Transverse colon (tissue), 4 donors: ENCODE data around the gene SDK2. TPM values are rescaled to one million over a fixed set of nuclear protein-coding genes. Genes with fewer than 3 reads are reported as not detected.

Experiments
- DNase-seq: peaks from one replicate; pipeline ENCODE4 v3.0.0-alpha.2; 2019
- H3K27ac ChIP-seq, 4 donors: fragments of 200-600 bp; sonication (generic); 2 replicates each; pipeline ENCODE4 v1.5.1; 2016 to 2018; ENCODE audit warnings: inconsistent platforms in 4 of 4
- H3K27me3 ChIP-seq: fragments of 200-600 bp; sonication (generic); 2 replicates; pipeline ENCODE4 v1.5.1; 2017; ENCODE audit warnings: inconsistent platforms
- H3K36me3 ChIP-seq, 4 donors: fragments of 200-600 bp; sonication (generic); 2 replicates each; pipeline ENCODE4 v1.5.1; 2017 to 2019; ENCODE audit warnings: inconsistent platforms in 4 of 4
- H3K4me1 ChIP-seq, 4 donors: fragments of 200-600 bp; sonication (generic); 2 replicates each; pipeline ENCODE4 v1.5.1; 2017 to 2020; ENCODE audit warnings: inconsistent platforms in 4 of 4
- H3K4me3 ChIP-seq, 4 donors: fragments of 200-600 bp; sonication (generic); 1 replicate in 1 of 4; 2 replicates in 3 of 4; pipeline versions ENCODE4 v1.5.1 to v1.6.1; 2017 to 2019; ENCODE audit warnings: inconsistent platforms in 4 of 4
- H3K9me3 ChIP-seq, 2 donors: fragments of 200-600 bp; sonication (generic); 2 replicates each; pipeline ENCODE4 v1.5.1; 2017 to 2019; ENCODE audit warnings: inconsistent platforms in 2 of 2
- CTCF ChIP-seq, 5 experiments: fragments of 200-600 bp in 3 of 5; fragments of 450-650 bp in 2 of 5; sonication (generic) in 3 of 5; IDR thresholded peaks; 1 replicate in 2 of 5; 2 replicates in 3 of 5; pipeline ENCODE4 v1.5.1; 2016 to 2017; ENCODE audit warnings: antibody characterized with exemption in 5 of 5, inconsistent platforms in 3 of 5, mild to moderate bottlenecking in 2 of 5, moderate library complexity in 1 of 5
- EP300 ChIP-seq: sonication (generic); formaldehyde crosslinking; IDR thresholded peaks from one replicate; pipeline ENCODE4 v1.6.1; 2017; ENCODE audit warnings: antibody characterized with exemption, low read depth
- POLR2A ChIP-seq: fragments of 450-650 bp; IDR thresholded peaks from one replicate; pipeline ENCODE4 v1.6.1; 2016; ENCODE audit warnings: antibody characterized with exemption, mild to moderate bottlenecking, moderate library complexity
- POLR2AphosphoS5 ChIP-seq, 3 donors: sonication (generic); formaldehyde crosslinking; IDR thresholded peaks; one replicate each; pipeline ENCODE4 v1.6.1; 2016; ENCODE audit warnings: antibody characterized with exemption in 3 of 3
- WGBS, 2 donors: methylation state at CpG; one replicate each; pipeline ENCODE4 v1.1.5; 2018; ENCODE audit warnings: low coverage in 1 of 2; 5-methylcytosine and 5-hydroxymethylcytosine counted together
- in situ Hi-C, 4 donors: fragments of 200-750 bp; cut with MboI; loops; one replicate each; pipeline versions ENCODE4 v1.15.0 to v1.15.1; 2017; ENCODE audit warnings: low sequenced_read_pairs in 3 of 4, low pct_ligation_motif_present in 1 of 4, low pct_unique_long_range_greater_than_20kb in 1 of 4
- intact Hi-C: fragments of 100-400 bp; cut with DNase I; formaldehyde crosslinking; loops from one replicate; pipeline ENCODE4 v1.15.1; 2023; ENCODE audit warnings: low total_unique reads
- total RNA-seq, 4 donors: library from RNA; depleted of rRNA; stranded (reverse); fragments of >200 nt; gene quantifications; one replicate each; pipeline ENCODE4 v1.1.0, GENCODE V29; 2016

The SDK2 gene
- total RNA-seq, 4 donors from 2014 or later = 2.6 to 9.8 (median 3.4) TPM

- no peak overlapping the region for H3K4me3 ChIP-seq
- in situ Hi-C loops (no loop called here), intact Hi-C loops (no loop called here)
- no peak for DNase-seq
- TF ChIP-seq POLR2A (no peak), EP300 (no peak), POLR2AphosphoS5 (IDR thresholded peaks at IDR 0.05) (no peak), CTCF (IDR thresholded peaks at IDR 0.05) (no peak)
- H3K4me1 ChIP-seq = no peaks in the 10 kb centered on the region
- WGBS, 2 donors = 83% methylated on average over 16 of the region's 16 CpGs; no CpG with 5 or more reads in 1 of the 2 donors
- no peak overlapping the region for H3K27ac ChIP-seq
- no peaks in the 10 kb centered on the region for H3K36me3 ChIP-seq
- no peaks in the 10 kb centered on the region for H3K27me3 ChIP-seq
- no peaks in the 10 kb centered on the region for H3K9me3 ChIP-seq
Measured at GRCh38 chr17:73600103-73600871, 44.0 kb downstream of the SDK2 start.

GRCh38 chr17:73599599-73599998 is 44.6 kb downstream of the SDK2 start:
- Histone ChIP-seq H3K4me1 (no peaks in the 10 kb centered on the region), H3K36me3 (no peaks in the 10 kb centered on the region), H3K27me3 (no peaks in the 10 kb centered on the region), H3K27ac (no peak overlapping the region), H3K9me3 (no peaks in the 10 kb centered on the region), H3K4me3 (no peak overlapping the region)
- no peak for DNase-seq
- TF ChIP-seq POLR2AphosphoS5 (IDR thresholded peaks at IDR 0.05) (no peak), CTCF (IDR thresholded peaks at IDR 0.05) (no peak), POLR2A (no peak), EP300 (no peak)
- in situ Hi-C loops (loop anchor here in 1 of 4 donors (25.0 kb wide), 1 partner anchor 113 kb away; no protein-coding TSS in a partner anchor), intact Hi-C loops (no loop called here)
- 79% methylated on average over 3 of the region's 3 CpGs; no CpG with 5 or more reads in 1 of the 2 donors for WGBS, 2 donors

GRCh38 chr17:73598212-73598611 is 46.0 kb downstream of the SDK2 start:
- no peaks in the 10 kb centered on the region for H3K9me3 ChIP-seq
- no peak overlapping the region for H3K4me3 ChIP-seq
- TF ChIP-seq POLR2A (no peak), EP300 (no peak), CTCF (IDR thresholded peaks at IDR 0.05) (no peak), POLR2AphosphoS5 (IDR thresholded peaks at IDR 0.05) (no peak)
- no peak for DNase-seq
- H3K27ac ChIP-seq = no peak overlapping the region
- intact Hi-C loops (no loop called here), in situ Hi-C loops (loop anchor here in 1 of 4 donors (25.0 kb wide), 1 partner anchor 114 kb away; no protein-coding TSS in a partner anchor)
- 68% methylated on average over 13 of the region's 13 CpGs; no CpG with 5 or more reads in 1 of the 2 donors for WGBS, 2 donors
- no peaks in the 10 kb centered on the region for H3K27me3 ChIP-seq
- H3K4me1 ChIP-seq = no peaks in the 10 kb centered on the region
- no peaks in the 10 kb centered on the region for H3K36me3 ChIP-seq

- WGBS, 2 donors = 72% methylated on average over 7 of the region's 7 CpGs; no CpG with 5 or more reads in 1 of the 2 donors
- in situ Hi-C loops = loop anchor here in 1 of 4 donors (25.0 kb wide), 1 partner anchor 116 kb away; no protein-coding TSS in a partner anchor
- no peak for DNase-seq
- intact Hi-C loops = no loop called here
- Histone ChIP-seq H3K27me3 (no peaks in the 10 kb centered on the region), H3K27ac (no peak overlapping the region), H3K9me3 (no peaks in the 10 kb centered on the region), H3K4me1 (no peaks in the 10 kb centered on the region), H3K4me3 (no peak overlapping the region), H3K36me3 (no peaks in the 10 kb centered on the region)
- no peak for TF ChIP-seq CTCF (IDR thresholded peaks at IDR 0.05)
- no peak for TF ChIP-seq POLR2AphosphoS5 (IDR thresholded peaks at IDR 0.05)
- no peak for TF ChIP-seq EP300
- no peak for TF ChIP-seq POLR2A
Measured at GRCh38 chr17:73595931-73596330, 48.3 kb downstream of the SDK2 start.
